ENCODE results near the gene ARID5A.
"Not testable (repeated sequence)": the region's sequence is repeated elsewhere in the genome, so short reads cannot be mapped to it uniquely, and the experiment has no call there.

The ARID5A gene

DNA sequence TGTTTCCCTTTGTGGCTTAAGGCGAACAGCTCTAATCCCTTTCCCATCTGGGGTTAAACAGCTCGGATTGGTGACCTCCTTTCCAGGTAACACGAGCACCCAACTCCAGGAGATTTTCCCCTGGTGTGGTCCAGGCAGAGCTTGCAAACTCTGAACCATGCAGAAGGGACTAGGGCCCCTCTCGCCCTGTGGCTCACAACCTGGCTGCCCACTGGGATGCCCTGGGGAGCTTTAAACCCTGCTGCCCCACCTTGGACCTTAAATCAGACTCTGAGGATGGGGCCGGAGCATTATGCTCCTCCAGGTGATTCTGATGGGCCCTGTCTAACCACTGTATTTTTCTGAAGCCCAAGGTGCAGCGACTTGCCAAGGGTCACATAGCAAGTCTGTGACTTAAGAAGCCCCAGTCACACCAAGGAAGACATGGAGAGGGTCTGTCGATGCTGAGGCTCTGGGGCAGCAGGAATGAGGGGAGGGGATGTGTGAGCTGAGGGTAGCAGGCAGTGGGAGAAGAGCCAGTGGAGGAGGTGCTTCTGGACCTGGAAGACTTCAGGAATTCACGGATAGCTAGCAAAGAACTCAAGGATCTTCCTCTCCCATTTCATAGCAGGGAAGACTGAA, 5.9 kb downstream of the ARID5A start:
- DNase-seq: no peak

DNA sequence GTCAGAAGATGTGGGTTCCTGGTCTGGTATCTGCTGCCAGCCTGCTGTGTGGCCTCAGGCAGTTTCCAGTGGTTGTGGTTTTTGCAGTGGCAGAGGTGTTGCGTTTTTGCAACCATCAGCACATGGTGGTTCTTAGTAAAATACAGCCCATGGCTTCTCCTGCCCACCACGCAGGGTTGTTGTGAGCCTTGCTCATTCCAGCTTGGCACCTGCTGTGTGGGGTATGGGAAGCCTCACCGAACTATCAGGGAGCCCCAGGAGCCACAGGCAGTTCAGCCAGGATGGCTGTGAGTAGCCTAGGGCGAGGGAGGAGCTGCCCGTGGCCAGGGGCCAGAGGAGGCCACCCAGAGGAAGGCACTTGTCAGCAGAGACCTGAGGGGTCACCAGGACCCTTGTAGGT, 9.8 kb downstream of the ARID5A start:
- peak; percentile 43 for DNase-seq

DNA sequence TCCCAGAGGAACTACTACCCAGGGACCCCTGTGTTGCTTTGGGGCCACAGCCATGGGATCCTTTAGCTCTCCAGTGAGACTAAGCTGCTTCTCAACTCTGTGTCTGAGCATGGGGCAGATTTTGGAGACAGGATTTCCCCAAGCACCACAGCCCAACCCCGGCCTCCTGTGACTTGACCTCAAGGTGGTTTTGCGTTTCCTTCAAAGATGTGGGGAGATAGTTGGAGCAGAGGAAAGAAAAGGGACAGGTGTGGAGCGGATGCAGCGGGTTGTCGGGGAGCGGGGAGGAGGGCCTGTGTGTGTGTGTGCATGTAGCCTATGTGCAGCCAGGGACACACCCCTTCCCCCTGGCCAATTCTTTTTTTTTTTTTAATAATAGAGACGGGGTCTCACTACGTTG, 10.2 kb downstream of the ARID5A start:
- DNase-seq: peak; percentile 53

DNA sequence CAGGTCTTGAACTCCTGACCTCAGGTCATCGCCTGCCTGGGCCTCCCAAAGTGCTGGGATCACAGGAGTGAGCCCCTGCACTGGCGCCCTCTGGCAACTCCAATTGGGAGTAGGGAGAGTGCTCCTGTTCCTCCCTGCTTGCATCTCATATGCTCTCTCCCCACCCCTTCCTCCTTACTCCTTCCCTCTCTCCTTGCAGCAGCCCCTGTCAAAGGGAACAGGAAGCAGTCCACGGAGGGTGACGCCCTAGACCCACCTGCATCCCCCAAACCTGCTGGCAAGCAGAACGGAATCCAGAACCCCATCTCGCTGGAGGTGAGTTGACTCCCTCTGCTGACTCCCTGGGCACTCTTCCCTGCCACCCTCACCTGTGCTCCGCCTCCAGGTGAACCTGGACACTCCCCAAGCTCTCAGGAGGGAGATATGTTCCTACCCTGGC, 10.7 kb downstream of the ARID5A start:
- no peak for DNase-seq

DNA sequence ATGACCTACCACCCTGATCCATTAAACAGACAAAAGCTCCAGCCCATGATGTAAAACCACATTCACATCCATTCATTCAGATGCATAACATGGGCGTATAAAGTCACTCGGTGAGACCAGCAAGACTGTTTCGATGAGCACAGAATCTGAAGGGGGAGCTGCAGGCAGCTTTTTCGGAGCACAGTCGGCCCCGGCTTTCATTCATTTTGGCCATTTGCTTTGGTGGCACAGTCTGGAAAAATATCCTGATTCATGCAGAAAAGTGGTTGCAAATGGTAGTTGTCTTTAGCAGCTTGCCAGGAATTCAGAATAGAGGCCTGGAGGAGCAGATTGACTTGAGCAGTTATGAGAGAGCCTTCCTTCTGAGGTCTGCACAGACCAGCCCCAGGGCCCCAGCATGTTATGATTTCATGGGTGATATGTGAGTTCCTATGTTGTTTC, 11.2 kb downstream of the ARID5A start:
- no peak for DNase-seq

DNA sequence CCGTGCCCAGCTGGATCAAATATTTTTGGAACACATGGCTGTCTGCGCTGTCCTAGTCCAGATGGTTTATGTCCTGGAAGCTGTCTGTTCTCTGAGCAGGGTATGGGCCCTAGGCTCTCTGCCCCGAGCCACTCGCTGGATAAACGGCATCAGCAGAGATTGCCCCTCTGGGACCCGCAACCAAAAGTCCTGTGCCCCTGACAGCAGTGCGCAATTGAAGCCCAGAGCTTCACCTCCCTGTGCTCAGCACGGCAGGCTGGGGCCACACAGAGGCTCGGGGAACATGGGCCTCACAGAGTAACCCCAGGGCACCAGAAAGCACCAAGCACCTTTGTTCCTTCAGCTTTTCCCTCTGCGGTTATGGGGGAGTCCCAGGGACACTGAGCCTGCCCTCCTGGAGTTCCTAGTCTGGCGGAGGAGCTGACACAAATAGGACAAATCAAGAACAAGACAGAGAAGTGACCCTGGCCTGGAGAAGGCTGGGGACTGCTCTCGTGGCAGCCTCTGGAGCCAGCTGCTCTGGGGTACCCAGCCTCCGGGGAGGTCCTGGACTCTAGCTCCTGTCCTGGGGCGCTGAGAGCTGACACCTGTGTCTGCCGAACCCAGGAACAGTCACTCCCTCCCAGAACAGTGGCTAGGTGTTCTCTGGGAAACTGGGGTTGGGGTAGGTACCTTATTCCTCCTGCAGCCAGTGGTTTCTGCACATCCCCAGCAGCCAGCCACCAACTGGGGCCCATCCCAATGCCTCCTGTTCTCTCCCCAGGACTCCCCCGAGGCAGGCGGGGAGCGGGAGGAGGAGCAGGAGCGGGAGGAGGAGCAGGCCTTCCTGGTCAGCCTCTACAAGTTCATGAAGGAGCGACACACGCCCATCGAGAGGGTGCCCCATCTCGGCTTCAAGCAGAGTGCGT, 12.3 kb downstream of the ARID5A start:
- no peak for DNase-seq

DNA sequence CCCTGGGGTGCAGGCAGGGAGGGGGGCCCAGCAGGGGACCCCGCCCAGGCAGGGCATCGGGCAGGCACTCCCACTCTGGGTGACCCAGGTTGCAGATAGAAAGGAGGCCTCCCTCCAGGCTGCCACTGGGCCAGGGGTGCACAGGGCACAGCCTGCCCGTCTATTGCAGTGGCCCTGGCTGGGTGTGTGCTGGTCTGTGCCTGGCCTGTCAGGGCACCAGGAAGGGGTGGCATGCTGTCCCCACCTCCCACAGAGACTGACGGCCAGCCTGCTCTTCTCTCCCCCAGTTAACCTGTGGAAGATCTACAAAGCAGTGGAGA, 12.9 kb downstream of the ARID5A start:
- no peak for DNase-seq

DNA sequence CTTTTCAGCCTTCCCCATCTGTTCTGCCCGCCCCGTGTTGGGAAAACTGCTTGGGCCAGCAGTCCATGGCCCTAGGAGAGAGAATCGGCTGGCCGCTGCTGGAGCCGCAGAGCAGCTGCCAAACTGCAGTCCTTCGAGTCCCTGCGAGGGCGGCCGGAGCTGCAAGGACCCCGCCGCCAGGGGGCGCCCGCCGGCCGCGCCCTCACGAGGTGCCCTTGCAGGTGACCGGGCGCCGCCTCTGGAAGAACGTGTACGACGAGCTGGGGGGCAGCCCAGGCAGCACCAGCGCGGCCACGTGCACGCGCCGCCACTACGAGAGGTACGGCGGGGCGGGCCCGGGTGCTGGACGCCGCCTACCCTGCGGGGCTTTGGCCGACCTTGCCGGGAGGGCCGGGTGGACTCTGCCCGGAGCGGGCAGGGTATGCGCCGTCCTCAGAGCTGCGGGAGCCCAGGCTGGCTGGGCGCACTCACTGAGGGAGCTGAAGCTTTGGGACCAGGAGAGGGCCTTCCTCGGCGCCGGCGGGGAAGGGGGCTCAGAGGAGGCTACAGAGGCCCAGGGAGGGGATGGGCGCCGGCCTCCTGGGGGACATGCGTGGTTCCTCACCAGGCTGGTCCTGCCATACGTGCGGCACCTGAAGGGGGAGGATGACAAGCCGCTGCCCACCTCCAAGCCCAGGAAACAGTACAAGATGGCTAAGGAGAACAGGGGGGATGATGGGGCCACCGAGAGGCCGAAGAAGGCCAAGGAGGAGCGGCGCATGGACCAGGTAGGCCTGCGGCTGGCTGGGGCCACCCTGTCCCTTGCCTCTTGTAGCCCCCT, 13.6 kb downstream of the ARID5A start:
- DNase-seq: no peak

DNA sequence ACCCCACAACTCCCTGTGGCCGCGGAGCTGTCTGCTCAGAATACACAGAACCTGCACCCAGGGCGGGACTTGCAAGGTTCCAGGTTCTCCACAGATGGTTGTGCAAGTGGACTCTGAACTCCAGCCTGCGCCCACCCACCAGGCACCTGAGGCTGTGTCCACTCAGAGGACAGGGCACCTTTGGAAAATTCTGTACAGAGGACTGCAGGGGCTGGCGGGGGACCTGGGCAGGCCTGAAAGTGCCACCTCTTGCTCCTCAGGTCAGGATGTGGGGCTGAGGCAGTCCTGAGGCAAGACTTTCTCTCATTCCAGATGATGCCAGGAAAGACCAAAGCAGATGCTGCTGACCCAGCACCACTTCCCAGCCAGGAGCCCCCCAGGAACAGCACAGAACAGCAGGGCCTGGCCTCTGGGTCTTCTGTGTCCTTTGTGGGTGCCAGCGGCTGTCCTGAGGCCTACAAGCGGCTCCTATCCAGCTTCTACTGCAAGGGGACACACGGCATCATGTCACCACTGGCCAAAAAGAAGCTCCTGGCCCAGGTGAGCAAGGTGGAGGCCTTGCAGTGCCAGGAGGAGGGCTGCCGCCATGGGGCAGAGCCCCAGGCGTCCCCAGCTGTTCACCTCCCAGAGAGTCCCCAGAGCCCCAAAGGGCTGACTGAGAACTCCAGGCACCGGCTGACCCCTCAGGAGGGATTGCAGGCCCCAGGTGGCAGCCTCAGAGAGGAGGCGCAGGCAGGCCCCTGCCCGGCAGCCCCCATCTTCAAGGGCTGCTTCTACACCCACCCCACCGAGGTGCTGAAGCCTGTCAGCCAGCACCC, 14.4 kb downstream of the ARID5A start:
- no peak for DNase-seq

DNA sequence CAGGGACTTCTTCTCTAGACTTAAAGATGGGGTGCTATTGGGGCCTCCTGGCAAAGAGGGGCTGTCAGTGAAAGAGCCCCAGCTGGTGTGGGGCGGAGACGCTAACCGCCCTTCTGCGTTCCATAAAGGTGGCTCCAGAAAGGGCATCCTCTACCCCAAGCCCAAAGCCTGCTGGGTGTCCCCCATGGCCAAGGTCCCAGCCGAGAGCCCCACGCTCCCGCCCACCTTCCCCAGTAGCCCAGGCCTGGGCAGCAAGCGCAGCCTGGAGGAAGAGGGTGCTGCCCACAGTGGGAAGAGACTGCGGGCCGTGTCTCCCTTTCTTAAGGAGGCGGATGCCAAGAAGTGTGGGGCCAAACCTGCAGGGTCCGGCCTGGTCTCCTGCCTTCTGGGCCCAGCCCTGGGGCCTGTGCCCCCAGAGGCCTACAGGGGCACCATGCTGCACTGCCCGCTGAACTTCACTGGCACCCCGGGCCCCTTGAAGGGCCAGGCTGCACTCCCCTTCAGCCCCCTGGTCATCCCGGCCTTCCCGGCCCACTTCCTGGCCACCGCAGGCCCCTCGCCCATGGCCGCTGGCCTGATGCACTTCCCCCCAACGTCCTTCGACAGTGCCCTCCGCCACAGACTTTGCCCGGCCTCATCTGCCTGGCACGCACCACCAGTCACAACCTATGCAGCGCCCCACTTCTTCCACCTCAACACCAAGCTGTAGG, 15.2 kb downstream of the ARID5A start:
- no peak for DNase-seq

DNA sequence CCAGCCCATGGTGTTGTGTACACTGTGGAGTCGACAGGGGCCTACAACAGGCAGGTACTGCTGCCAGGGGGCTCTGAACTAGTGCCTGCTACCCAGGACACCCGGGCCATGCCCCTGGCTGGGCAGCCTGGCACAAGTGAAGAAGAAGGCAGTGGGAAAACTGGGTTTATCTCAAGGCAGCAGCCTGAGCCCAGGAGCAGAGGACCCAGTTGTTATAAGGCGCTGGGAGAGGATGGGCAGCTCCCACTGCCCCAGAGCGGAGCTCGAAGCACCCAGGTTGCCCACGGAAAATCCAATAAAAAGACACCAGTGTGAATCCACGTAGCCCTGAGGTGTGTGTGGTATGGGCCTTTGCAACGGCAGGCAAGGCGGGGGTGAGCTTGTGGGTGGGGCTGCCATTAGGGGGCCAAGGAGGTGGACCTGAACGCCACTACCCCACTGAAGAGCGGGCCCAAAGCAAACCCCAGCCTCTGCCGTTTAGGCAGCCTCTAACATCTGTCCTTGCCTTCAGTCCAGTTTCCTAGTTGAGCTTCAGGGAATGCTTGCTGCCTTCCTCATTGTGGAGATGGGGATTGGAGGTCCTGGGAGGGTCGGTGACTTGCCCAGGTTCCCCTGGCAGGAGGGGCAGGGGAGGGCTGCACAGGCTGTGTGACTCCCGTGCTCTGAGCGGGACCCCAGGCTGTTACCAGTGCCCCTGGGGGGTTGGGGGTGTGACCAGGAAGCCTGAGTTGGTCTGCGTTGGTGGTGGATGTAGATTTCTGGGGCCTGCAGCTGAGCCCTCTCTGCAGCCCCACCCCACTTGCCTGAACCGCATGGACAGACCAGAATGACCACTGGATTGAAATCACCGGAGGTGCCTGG, 16.0 kb downstream of the ARID5A start:
- DNase-seq: no peak

DNA sequence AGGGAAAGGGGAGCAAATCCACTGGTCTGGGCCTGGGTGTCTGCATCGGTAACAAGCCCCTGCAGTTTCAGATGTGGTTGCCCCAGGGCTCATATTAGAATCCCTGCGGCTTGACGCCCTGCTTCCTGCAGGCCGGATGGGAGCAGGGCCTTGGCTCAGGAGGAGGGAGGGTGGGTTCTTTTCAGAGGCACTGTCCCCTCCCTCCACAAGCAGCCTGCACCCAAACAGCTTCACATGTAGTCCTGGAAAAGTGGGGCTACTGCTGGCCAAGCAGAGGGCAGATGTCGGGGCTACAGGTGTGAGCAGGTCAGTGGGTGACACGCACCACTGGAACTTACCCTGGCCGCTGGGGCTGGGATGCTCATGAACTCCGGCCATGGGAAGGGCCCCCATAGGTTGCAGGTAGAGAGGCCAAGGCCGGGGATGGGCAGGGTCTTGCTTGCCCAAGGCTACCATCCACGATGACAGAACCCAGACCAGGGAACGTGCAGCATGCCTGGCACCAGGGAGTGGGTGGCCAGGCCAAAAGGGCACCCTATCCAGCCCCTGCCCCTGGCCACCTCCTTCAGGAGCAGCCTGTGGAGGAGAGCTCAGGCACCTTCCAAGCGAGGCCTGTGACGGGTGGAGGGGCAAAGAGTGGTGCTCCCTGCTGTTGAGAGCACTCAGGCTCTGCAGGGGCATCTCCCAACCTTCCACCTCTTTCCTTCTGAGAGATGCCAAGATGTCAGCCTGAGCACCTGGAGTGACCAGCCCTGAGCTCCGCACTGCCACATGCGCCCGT, 16.8 kb downstream of the ARID5A start:
- DNase-seq: no peak

DNA sequence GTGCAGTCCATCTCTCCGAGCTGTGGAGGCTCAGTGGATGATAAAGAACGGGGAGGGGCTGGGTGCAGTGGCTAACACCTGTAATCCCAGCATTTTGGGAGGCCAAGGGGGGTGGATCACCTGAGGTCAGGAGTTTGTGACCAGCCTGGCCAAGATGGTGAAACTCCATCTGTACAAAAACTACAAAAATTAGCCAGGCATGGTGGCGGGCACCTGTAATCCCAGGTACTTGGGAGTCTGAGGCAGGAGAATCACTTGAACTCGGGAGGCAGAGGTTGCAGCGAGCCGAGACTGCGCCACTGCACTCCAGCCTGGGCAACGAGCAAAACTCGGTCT, 17.4 kb downstream of the ARID5A start:
- DNase-seq: not testable (repeated sequence)

DNA sequence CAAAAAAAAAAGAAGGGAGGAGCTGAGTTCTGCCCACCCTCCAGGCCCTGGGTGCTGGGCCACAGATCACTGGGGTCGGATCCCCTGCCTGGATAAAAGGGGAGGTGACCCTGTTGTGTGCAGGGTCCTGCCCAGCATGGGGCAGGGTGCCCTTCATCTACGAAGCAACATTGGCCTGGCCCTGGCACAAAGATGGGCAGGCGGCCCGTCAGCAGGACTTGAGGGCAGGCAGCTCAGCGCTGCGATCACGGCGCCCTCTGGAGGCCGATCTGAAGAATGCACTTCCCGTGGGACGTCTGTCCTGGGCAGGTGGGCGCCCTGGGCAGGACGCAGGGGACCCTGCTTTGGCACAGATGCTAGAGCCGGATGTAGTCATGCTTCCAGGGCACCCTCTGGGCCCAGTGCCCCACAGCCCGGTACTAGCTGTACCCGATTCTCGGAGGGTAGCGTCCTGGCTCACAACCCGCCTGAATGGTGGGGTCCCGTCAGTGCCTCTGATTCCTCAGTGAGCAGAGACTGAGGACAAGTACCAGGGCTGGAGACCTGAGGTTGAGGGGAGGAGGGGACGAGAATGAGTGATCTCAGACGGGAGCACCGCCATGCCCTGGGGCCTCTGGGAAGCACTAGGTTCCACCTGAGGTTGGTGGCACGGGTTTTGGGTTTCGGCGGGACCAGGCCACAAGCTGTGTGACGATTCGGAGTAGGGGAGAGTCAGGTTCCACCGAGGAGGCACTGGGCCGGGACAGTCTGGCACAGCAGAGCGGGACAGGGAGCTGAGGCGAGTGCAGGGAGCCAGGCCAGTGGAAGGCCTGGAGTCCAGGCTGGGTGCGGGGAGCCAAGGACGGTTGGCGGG, 18.0 kb downstream of the ARID5A start:
- peak; percentile 77 for DNase-seq

DNA sequence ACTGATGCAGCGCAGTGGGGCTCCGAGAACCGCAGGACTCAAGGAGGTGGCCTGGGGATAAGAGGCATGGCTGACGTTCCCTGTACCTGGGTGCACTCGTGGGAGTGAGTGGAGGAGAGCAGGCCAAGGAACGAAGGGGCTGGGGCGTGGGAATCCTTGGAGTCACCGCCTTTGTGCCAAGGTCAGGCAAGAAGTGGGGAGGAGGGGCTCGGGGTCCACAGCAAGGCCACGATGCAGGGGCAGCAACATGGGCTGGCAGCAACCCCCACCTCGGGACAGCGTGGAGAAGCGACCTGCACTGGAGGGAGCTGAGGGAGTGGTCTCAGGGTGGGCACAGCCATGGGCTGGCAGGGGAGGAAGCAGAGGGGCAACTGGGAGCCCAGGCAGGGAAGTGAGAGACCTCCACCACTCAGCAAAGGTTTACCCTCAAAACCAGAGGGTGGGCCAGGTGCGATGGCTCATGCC, 18.6 kb downstream of the ARID5A start:
- no peak for DNase-seq

DNA sequence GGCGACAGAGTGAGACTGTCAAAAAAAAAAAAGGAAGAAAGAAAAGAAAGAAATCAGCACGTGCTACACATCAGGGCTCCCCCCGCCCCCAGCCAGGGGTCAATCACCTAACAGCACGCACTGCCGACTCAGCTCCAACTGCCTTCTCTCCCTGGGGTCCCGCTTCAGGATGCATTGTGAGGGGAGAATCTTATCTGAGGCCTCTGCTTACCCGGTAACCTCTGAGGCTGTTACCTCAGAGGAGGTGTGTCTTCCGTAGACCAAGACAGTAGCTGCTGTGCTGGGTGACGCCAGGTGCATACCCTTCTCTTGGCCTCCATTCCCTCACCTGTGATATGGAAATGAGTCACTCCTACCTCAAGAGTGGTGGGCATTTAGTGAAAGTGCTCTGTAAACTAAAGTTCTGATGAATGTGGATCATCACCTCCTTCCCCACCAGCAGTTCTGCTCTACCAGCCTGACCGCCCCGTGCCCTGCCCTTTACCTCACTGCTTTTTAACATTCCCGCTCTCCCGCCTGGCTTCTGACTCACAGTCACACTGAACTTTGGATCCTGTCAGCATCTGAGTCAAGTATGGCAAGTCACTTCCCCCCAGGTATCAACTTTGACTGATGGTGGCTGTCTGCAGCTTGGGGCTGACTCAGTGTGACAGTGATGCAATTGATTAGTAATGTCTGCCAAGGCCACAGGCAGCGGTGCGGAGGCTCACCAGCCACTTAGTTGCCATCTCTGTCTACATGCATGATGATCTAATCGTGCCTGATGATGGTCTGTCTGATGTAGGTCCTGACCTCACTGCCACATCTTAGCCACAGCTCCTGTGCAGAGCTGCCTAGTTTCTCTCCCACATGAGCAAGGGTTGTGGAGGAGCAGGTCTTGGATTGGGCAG, 20.1 kb downstream of the ARID5A start:
- no peak for DNase-seq

DNA sequence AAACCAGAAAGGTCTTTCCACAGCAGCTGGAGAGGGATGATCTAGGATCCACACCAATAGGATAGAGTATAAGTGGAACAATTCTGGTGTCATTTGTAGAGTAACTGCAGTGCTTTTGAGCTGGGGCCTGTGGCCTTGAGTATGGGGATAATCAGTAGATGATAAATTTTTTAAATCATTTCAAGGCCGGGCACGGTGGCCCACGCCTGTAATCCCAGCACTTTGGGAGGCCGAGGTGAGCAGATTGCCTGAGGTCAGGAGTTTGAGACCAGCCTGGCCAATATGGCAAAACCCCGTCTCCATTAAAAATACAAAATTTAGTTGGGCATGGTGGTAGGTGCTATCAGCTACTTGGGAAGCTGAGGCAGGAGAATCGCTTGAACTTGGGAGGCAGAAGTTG, 20.9 kb downstream of the ARID5A start:
- not testable (repeated sequence) for DNase-seq

DNA sequence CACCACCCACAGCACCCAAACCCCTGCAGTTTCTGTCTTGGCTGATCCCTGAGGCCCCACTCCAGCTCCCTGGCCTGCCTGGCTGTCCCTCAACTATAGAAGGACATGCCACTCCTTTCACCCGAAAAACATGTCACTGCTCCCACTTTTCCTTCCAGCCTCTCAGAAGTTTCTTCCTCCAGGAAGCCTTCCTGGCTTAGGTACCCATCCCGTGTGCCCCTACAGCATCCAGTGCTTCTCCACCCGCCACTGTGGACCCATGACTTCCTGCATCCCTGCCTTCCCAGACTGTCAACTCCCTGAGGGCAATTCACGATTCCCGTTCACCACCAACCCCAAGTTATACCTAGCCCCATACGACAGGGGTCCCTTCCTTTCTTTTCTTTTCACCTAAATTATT, 21.5 kb downstream of the ARID5A start:
- no peak for DNase-seq
